K562 (cell line): ENCODE measurements around the gene OR4L1. TPM values are rescaled to one million over a fixed set of nuclear protein-coding genes. Genes with fewer than 3 reads are reported as not detected.

ENCODE experiments used
- ATAC-seq: fragments of 200-7000 bp; cut with Tn5 transposase; 3 replicates; pipeline ENCODE4 v1.9.1; 2020; ENCODE audit warnings: moderate library complexity
- BruUV-seq: library from RNA; stranded (reverse); fragments of 400-500 nt; replicated peaks from 2 replicates; lab custom pipeline; 2021; lab: Mats Ljungman, UMichigan
- CTCF ChIA-PET: fragments of 300-600 bp; formaldehyde crosslinking; extraction: SDS; loops from one replicate; lab custom pipeline; 2021; ENCODE audit warnings: low intra/inter-chr PET ratio; lab: Yijun Ruan, JAX
- POLR2A ChIA-PET: fragments of 300-600, 350-650 bp; sonication (Branson Sonifier 250); formaldehyde crosslinking; extraction: SDS; loops from one replicate; lab custom pipeline; 2021; ENCODE audit warnings: antibody characterized with exemption, inconsistent platforms; lab: Yijun Ruan, JAX
- DNase-seq, 4 experiments: peaks; one replicate each; pipeline versions ENCODE4 v3.0.0 to v3.0.0-alpha.2; 2011 to 2018; ENCODE audit warnings: low spot score in 3 of 4, mixed read lengths in 3 of 4; ENCODE audit errors: extremely low read depth in 1 of 4
- FAIRE-seq: peaks from 2 replicates; lab custom pipeline; 2011; peaks lifted over from hg19 to GRCh38; lab: Jason Lieb, UNC
- H2AFZ ChIP-seq: 2 replicates; pipeline ENCODE4 v1.6.0; 2011; ENCODE audit warnings: low read depth, low read length, control low read depth, inconsistent platforms
- H3K27ac ChIP-seq: fragments of 200-600 bp; 3 replicates; pipeline ENCODE4 v1.8.0; 2011; ENCODE audit warnings: low read depth, mild to moderate bottlenecking, control low read depth, inconsistent platforms, low read length, moderate library complexity, mixed read lengths; ENCODE audit errors: extremely low read depth
- H3K27me3 ChIP-seq, 2 experiments: fragments of 300-600 bp in 1 of 2; 2 replicates in 1 of 2; 3 replicates in 1 of 2; pipeline versions ENCODE4 v1.6.0 to v1.8.0; 2011; ENCODE audit warnings: inconsistent platforms in 2 of 2, low read length in 2 of 2, mild to moderate bottlenecking in 1 of 2, mixed read lengths in 1 of 2, moderate library complexity in 1 of 2; ENCODE audit not compliant: control insufficient read depth in 2 of 2, insufficient read depth in 2 of 2
- H3K36me3 ChIP-seq: fragments of 300-600 bp; 3 replicates; pipeline ENCODE4 v1.8.0; 2011; ENCODE audit warnings: mild to moderate bottlenecking, low read length, inconsistent platforms; ENCODE audit not compliant: control insufficient read depth, insufficient read depth
- H3K4me1 ChIP-seq, 2 experiments: fragments of 200-600 bp in 1 of 2; replicated peaks in 1 of 2; 2 replicates in 1 of 2; 3 replicates in 1 of 2; pipeline versions ENCODE4 v1.5.1 to v1.8.0; 2011; ENCODE audit warnings: inconsistent platforms in 2 of 2, low read length in 2 of 2, mild to moderate bottlenecking in 1 of 2, mixed read lengths in 1 of 2, moderate library complexity in 1 of 2; ENCODE audit not compliant: control insufficient read depth in 2 of 2, insufficient read depth in 2 of 2
- H3K4me2 ChIP-seq: 2 replicates; pipeline ENCODE4 v1.6.1; 2011; ENCODE audit warnings: low read length, control low read depth, inconsistent platforms, mixed read lengths; ENCODE audit not compliant: insufficient read depth
- H3K4me3 ChIP-seq: fragments of 200-600 bp; sonication (generic), shearing (Covaris generic); 2 replicates; pipeline ENCODE4 v1.5.1; 2016; ENCODE audit warnings: control low read depth, inconsistent platforms
- H3K79me2 ChIP-seq: fragments of 200-600 bp; 3 replicates; pipeline ENCODE4 v1.8.0; 2011; ENCODE audit warnings: low read length, inconsistent platforms; ENCODE audit not compliant: control insufficient read depth, insufficient read depth
- H3K9ac ChIP-seq, 2 experiments: 2 replicates each; pipeline versions ENCODE4 v1.6.0 to v1.6.1; 2011; ENCODE audit warnings: low read depth in 2 of 2, low read length in 2 of 2, control low read depth in 1 of 2, inconsistent platforms in 1 of 2, mild to moderate bottlenecking in 1 of 2, mixed read lengths in 1 of 2; ENCODE audit not compliant: insufficient read depth in 1 of 2
- H3K9me1 ChIP-seq: one replicate; pipeline ENCODE4 v1.6.0; 2011; ENCODE audit warnings: inconsistent platforms, mild to moderate bottlenecking, low read length, moderate library complexity; ENCODE audit not compliant: control insufficient read depth, insufficient read depth
- H3K9me3 ChIP-seq: replicated peaks from 2 replicates; pipeline ENCODE4 v1.5.1; 2011; ENCODE audit warnings: low read depth, low read length, inconsistent platforms; ENCODE audit not compliant: control insufficient read depth, insufficient read depth
- H4K20me1 ChIP-seq: replicated peaks from 2 replicates; pipeline ENCODE4 v1.6.1; 2011; ENCODE audit warnings: low read length, inconsistent platforms, mixed read lengths; ENCODE audit not compliant: control insufficient read depth, insufficient read depth
- CBX2 ChIP-seq: fragments of 200-600 bp; sonication (generic); IDR thresholded peaks from one replicate; pipeline ENCODE4 v1.6.1; 2012; ENCODE audit warnings: mild to moderate bottlenecking, low read length, inconsistent platforms; ENCODE audit not compliant: insufficient read depth, poor library complexity, severe bottlenecking
- CREBBP ChIP-seq: IDR thresholded peaks from one replicate; pipeline ENCODE4 v1.6.1; 2012; ENCODE audit warnings: low read depth, mild to moderate bottlenecking, control low read depth, inconsistent platforms, low read length
- DIDO1 ChIP-seq: fragments of 450-650 bp; IDR thresholded peaks from 2 replicates; pipeline ENCODE4 v1.6.1; 2016; ENCODE audit warnings: low read depth, missing biosample characterization, missing genetic modification characterization
- HNRNPK ChIP-seq: fragments of 200-400 bp; formaldehyde crosslinking; IDR thresholded peaks from one replicate; pipeline ENCODE4 v1.6.1; 2018; ENCODE audit warnings: mild to moderate bottlenecking, low read depth, low read length; ENCODE audit not compliant: poor library complexity, severe bottlenecking
- NFYB ChIP-seq: IDR thresholded peaks from 2 replicates; pipeline ENCODE4 v1.6.1; 2011; ENCODE audit warnings: mild to moderate bottlenecking, moderate library complexity; ENCODE audit not compliant: insufficient read length; ENCODE audit errors: extremely low read depth
- PML ChIP-seq: IDR thresholded peaks from 2 replicates; pipeline ENCODE4 v1.6.1; 2012; ENCODE audit warnings: low read length, inconsistent platforms
- PTTG1 ChIP-seq: fragments of 450-650 bp; IDR thresholded peaks from 2 replicates; pipeline ENCODE4 v1.6.1; 2016; ENCODE audit warnings: low read depth, mild to moderate bottlenecking, missing genetic modification characterization, missing compliant biosample characterization
- RCOR1 ChIP-seq, 2 experiments: IDR thresholded peaks; 2 replicates each; pipeline ENCODE4 v1.6.1; 2012; ENCODE audit warnings: low read depth in 2 of 2, low read length in 2 of 2, borderline replicate concordance in 1 of 2, improper control_type of control experiment in 1 of 2
- SMAD3 ChIP-seq: fragments of 450-650 bp; formaldehyde crosslinking; conservative IDR thresholded peaks from 2 replicates; pipeline ENCODE4 v1.4.0; 2020; ENCODE audit warnings: mild to moderate bottlenecking
- SMARCA5 ChIP-seq: fragments of 450-650 bp; IDR thresholded peaks from 2 replicates; pipeline ENCODE4 v1.6.1; 2016
- TAF7 ChIP-seq: fragments of 450-650 bp; IDR thresholded peaks from 2 replicates; pipeline ENCODE4 v1.6.1; 2016; ENCODE audit warnings: missing genetic modification characterization, missing compliant biosample characterization
- TRIM24 ChIP-seq, 2 experiments: fragments of 450-650 bp; IDR thresholded peaks; 2 replicates each; pipeline ENCODE4 v1.6.1; 2016
- ZEB2 ChIP-seq: fragments of 450-650 bp; IDR thresholded peaks from 2 replicates; pipeline ENCODE4 v1.6.1; 2016
- ZNF384 ChIP-seq: IDR thresholded peaks from 2 replicates; pipeline ENCODE4 v1.6.1; 2012; ENCODE audit warnings: low read depth, low read length, improper control_type of control experiment
- ZNF584 ChIP-seq: fragments of 200-800 bp; sonication (Bioruptor generic); IDR thresholded peaks from 2 replicates; pipeline ENCODE4 v1.6.1; 2016; ENCODE audit warnings: low read depth, mild to moderate bottlenecking, missing genetic modification characterization, missing compliant biosample characterization
- ZNF668 ChIP-seq: fragments of 250-450 bp; sonication (Bioruptor Pico); IDR thresholded peaks from 2 replicates; pipeline ENCODE4 v1.8.0; 2022; ENCODE audit warnings: mild to moderate bottlenecking, inconsistent platforms
- WGBS: fragments of 100-300 bp; shearing (Covaris generic); methylation state at CpG from one replicate; pipeline ENCODE4 v1.1.6; 2016; ENCODE audit warnings: low coverage, mixed read lengths; ENCODE audit not compliant: insufficient coverage; ENCODE audit errors: missing lambda C conversion rate; 5-methylcytosine and 5-hydroxymethylcytosine counted together
- in situ Hi-C: fragments of 300-500 bp; cut with MboI; formaldehyde crosslinking; loops from 4 replicates; pipeline ENCODE4 v1.15.0; 2018; ENCODE audit warnings: inconsistent platforms, mixed read lengths
- intact Hi-C: fragments of 100-400 bp; cut with micrococcal nuclease; formaldehyde crosslinking; loops from 2 replicates; pipeline ENCODE4 v1.14.2; 2022
- polyA plus RNA-seq, 8 experiments: library from polyadenylated mRNA; depleted of rRNA in 4 of 8; stranded (reverse) in 5 of 8; unstranded in 3 of 8; fragments of >200 nt; fragmentation: Nextera tagmentation in 2 of 8; fragmentation: Illumina TruSeq in 1 of 8; extraction: Ambion mirVana in 2 of 8; extraction: Trizol in 1 of 8; gene quantifications; 2 replicates each; pipeline versions ENCODE4 v1.2.1 to v1.2.3, GENCODE V29; 2011 to 2014; ENCODE audit warnings: inconsistent platforms in 1 of 8, missing spikeins in 1 of 8
- total RNA-seq, 7 experiments: library from RNA; depleted of rRNA in 6 of 7; stranded (reverse); fragments of >200 nt in 6 of 7; fragmentation: Illumina TruSeq in 2 of 7; extraction: Trizol in 2 of 7; gene quantifications; 2 replicates each; pipeline versions ENCODE4 v1.2.1 to v1.2.3, GENCODE V29; 2011 to 2021; ENCODE audit warnings: low replicate concordance in 1 of 7

OR4L1 gene
- total and polyA plus RNA-seq, 9 of the 15 experiments (the other 6 are each of a cell fraction or from before 2014, with no cell fraction given), result not detected

DNA sequence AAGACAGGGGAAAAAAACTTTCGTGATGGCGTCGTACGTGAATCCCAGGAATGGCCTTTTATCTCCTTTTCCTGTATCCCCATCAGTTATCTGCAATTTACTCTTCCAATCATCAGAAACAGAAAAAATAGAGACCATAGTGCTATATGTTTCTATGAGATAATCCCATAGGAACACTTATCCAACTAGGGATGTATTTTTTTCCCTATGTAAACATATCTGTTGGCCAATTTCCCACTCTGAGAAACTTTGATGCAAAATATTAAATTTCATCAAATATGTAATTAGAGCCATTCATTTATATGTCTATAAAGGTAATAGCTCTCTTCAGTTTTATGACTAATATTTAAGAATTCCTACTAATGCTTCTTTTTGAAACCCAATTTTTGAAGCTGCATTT is 23.9 kb upstream of the OR4L1 start, which contains the start of gene OR4K13:
OR4K13 (minus strand) TSS at position 101 of the 400 bp plus-strand sequence. CDS start 1,280 bp downstream, outside the sequence.
- no TSS peak for BruUV-seq
- Histone ChIP-seq H3K79me2 (no peaks in the 10 kb centered on the region), H3K36me3 (no peaks in the 10 kb centered on the region), H3K4me2 (no peak within 1 kb of the TSS), H3K4me3 (no peak within 1 kb of the TSS), H4K20me1 (no peaks in the 10 kb centered on the region), H2AFZ (no peak within 1 kb of the TSS), H3K27me3 (no peaks in the 10 kb centered on the region), H3K9me1 (no peaks in the 10 kb centered on the region), H3K9me3 (no peaks in the 10 kb centered on the region), H3K4me1 (no peaks in the 10 kb centered on the region), H3K27ac (no peak within 1 kb of the TSS), H3K9ac (no peak within 1 kb of the TSS)
- intact Hi-C loops, result no loop called here
- ChIA-PET CTCF (no interaction called here), POLR2A (no interaction called here)
- WGBS, result 68% methylated on average over 4 of the region's 4 CpGs
- in situ Hi-C loops, result no loop called here
- TF ChIP-seq CREBBP, result no peak
- TF ChIP-seq TAF7 (tag), result no peak
- TF ChIP-seq ZNF584, result no peak
- TF ChIP-seq CBX2, result no peak
- TF ChIP-seq NFYB, result no peak
- no peak for TF ChIP-seq ZNF384
- TF ChIP-seq HNRNPK, result no peak
- no peak for TF ChIP-seq SMARCA5
- TF ChIP-seq PML, result no peak
- no peak for TF ChIP-seq RCOR1 (IDR thresholded peaks at IDR 0.05; ENCODE audit: borderline replicate concordance in 1 of 2, low read depth in 2 of 2, low read length in 2 of 2)
- no peak for TF ChIP-seq DIDO1 (tag)
- TF ChIP-seq TRIM24 (IDR thresholded peaks at IDR 0.05), result no peak
- no peak for TF ChIP-seq ZEB2
- no peak for TF ChIP-seq SMAD3 (CRISPR knock-in tag)
- TF ChIP-seq PTTG1, result no peak
- TF ChIP-seq ZNF668 (CRISPR knock-in tag), result no peak
- DNase-seq, result no peak
- FAIRE-seq, result no peak
- ATAC-seq, result no peak
